SK-N-SH (cell line): ENCODE results near the gene SHD. TPM values are rescaled to one million over a fixed set of nuclear protein-coding genes. Genes with fewer than 3 reads are reported as not detected.

Experiments
- CTCF ChIA-PET: fragments of 300-600, 350-600 bp; formaldehyde crosslinking; extraction: SDS; loops from one replicate; lab custom pipeline; 2021; lab: Yijun Ruan, JAX
- POLR2A ChIA-PET: fragments of 350-600 bp; sonication (Branson Sonifier 250); formaldehyde crosslinking; extraction: SDS; loops from one replicate; lab custom pipeline; 2020; ENCODE audit warnings: antibody characterized with exemption, inconsistent platforms; lab: Yijun Ruan, JAX
- DNase-seq: peaks from one replicate; pipeline ENCODE4 v3.0.0; 2012
- H2AFZ ChIP-seq: fragments of 200-600 bp; sonication (generic); 2 replicates; pipeline ENCODE4 v1.8.1; 2016; ENCODE audit warnings: antibody characterized with exemption, mild to moderate bottlenecking, low read depth
- H3F3A ChIP-seq: fragments of 200-600 bp; sonication (generic); replicated peaks from 2 replicates; pipeline ENCODE3; 2016; ENCODE audit warnings: antibody characterized with exemption, mild to moderate bottlenecking; ENCODE audit not compliant: insufficient read depth
- H3K27ac ChIP-seq, 2 experiments: fragments of 200-500 bp in 1 of 2; fragments of 200-600 bp in 1 of 2; sonication (Bioruptor generic) in 1 of 2; sonication (generic), shearing (Covaris generic) in 1 of 2; 2 replicates each; pipeline versions ENCODE4 v1.5.1 to v1.6.1; 2014 to 2016; ENCODE audit warnings: low read depth in 2 of 2, inconsistent platforms in 1 of 2, low read length in 1 of 2, mild to moderate bottlenecking in 1 of 2, mixed read lengths in 1 of 2
- H3K27me3 ChIP-seq: fragments of 200-600 bp; sonication (generic), shearing (Covaris generic); 2 replicates; pipeline ENCODE4 v1.6.1; 2016; ENCODE audit warnings: mixed run types; ENCODE audit not compliant: insufficient read depth
- H3K36me3 ChIP-seq, 2 experiments: fragments of 200-500 bp in 1 of 2; fragments of 200-600 bp in 1 of 2; sonication (Bioruptor generic) in 1 of 2; sonication (generic) in 1 of 2; replicated peaks in 1 of 2; 2 replicates each; pipeline versions ENCODE3 to v1.5.1; 2014 to 2016; ENCODE audit warnings: low read length in 1 of 2, mild to moderate bottlenecking in 1 of 2; ENCODE audit not compliant: insufficient read depth in 2 of 2, control insufficient read depth in 1 of 2
- H3K4me1 ChIP-seq, 2 experiments: fragments of 200-500 bp in 1 of 2; fragments of 200-600 bp in 1 of 2; sonication (Bioruptor generic) in 1 of 2; sonication (generic), shearing (Covaris generic) in 1 of 2; 2 replicates each; pipeline versions ENCODE4 v1.5.1 to v1.6.1; 2014 to 2016; ENCODE audit warnings: low read depth in 1 of 2, low read length in 1 of 2, mixed run types in 1 of 2; ENCODE audit not compliant: insufficient read depth in 2 of 2, control insufficient read depth in 1 of 2
- H3K4me2 ChIP-seq: fragments of 200-600 bp; sonication (generic), shearing (Covaris generic); 2 replicates; pipeline ENCODE4 v1.6.1; 2017; ENCODE audit warnings: mixed run types
- H3K4me3 ChIP-seq, 2 experiments: fragments of 200-500 bp in 1 of 2; fragments of 200-600 bp in 1 of 2; sonication (Bioruptor generic) in 1 of 2; sonication (generic), shearing (Covaris generic) in 1 of 2; 2 replicates each; pipeline versions ENCODE4 v1.5.1 to v1.8.1; 2014 to 2016; ENCODE audit warnings: low read depth in 2 of 2, inconsistent platforms in 1 of 2, low read length in 1 of 2, mild to moderate bottlenecking in 1 of 2, mixed read lengths in 1 of 2, moderate library complexity in 1 of 2
- H3K79me2 ChIP-seq: fragments of 200-600 bp; sonication (generic); 2 replicates; pipeline ENCODE4 v1.8.1; 2017; ENCODE audit warnings: mild to moderate bottlenecking; ENCODE audit not compliant: insufficient read depth
- H3K9ac ChIP-seq: fragments of 200-600 bp; sonication (generic); 2 replicates; pipeline ENCODE4 v1.6.1; 2017; ENCODE audit warnings: mixed run types
- H3K9me2 ChIP-seq: fragments of 200-600 bp; sonication (generic); 2 replicates; pipeline ENCODE4 v1.6.1; 2017; ENCODE audit warnings: mixed run types
- H3K9me3 ChIP-seq: fragments of 200-600 bp; sonication (generic); 2 replicates; pipeline ENCODE4 v1.6.1; 2017; ENCODE audit warnings: mixed run types, mild to moderate bottlenecking, moderate library complexity
- H4K20me1 ChIP-seq: fragments of 200-600 bp; sonication (generic); 2 replicates; pipeline ENCODE4 v1.6.1; 2017; ENCODE audit warnings: mild to moderate bottlenecking, mixed run types; ENCODE audit not compliant: insufficient read depth
- CHD2 ChIP-seq: fragments of 150-350 bp; IDR thresholded peaks from 2 replicates; pipeline ENCODE4 v1.6.1; 2018; ENCODE audit warnings: low read length; ENCODE audit not compliant: partially characterized antibody
- EP300 ChIP-seq, 2 experiments: IDR thresholded peaks; 2 replicates each; pipeline versions ENCODE4 v1.4.0 to v1.6.1; 2012; ENCODE audit warnings: borderline replicate concordance in 1 of 2, low read depth in 1 of 2, low read length in 1 of 2
- GATA2 ChIP-seq: sonication (generic); formaldehyde crosslinking; IDR thresholded peaks from 2 replicates; pipeline ENCODE4 v1.5.0; 2020; ENCODE audit warnings: mild to moderate bottlenecking, missing genetic modification reagents
- MXI1 ChIP-seq: IDR thresholded peaks from 2 replicates; pipeline ENCODE4 v1.6.1; 2012; ENCODE audit warnings: mild to moderate bottlenecking, low read depth, low read length, improper control_type of control experiment
- NRF1 ChIP-seq: IDR thresholded peaks from 2 replicates; pipeline ENCODE4 v1.6.1; 2012; ENCODE audit warnings: low read depth, mild to moderate bottlenecking, low read length
- RFX5 ChIP-seq: IDR thresholded peaks from 2 replicates; pipeline ENCODE4 v1.6.1; 2012; ENCODE audit warnings: mild to moderate bottlenecking, improper control_type of control experiment, low read length
- SMC3 ChIP-seq: IDR thresholded peaks from 2 replicates; pipeline ENCODE4 v1.6.1; 2012; ENCODE audit warnings: low read depth, low read length, improper control_type of control experiment
- TCF12 ChIP-seq: IDR thresholded peaks from 2 replicates; pipeline ENCODE4 v1.4.0; 2012
- USF2 ChIP-seq: fragments of 150-350 bp; IDR thresholded peaks from 2 replicates; pipeline ENCODE4 v1.6.1; 2017; ENCODE audit warnings: antibody characterized with exemption, low read length, low read depth, borderline replicate concordance
- ZBTB33 ChIP-seq: IDR thresholded peaks from 2 replicates; pipeline ENCODE4 v1.4.0; 2012; ENCODE audit warnings: low read depth, borderline replicate concordance
- WGBS: methylation state at CpG from one replicate; pipeline ENCODE4 v1.1.6; 2017; ENCODE audit warnings: low lambda C conversion rate; 5-methylcytosine and 5-hydroxymethylcytosine counted together
- polyA plus RNA-seq, 3 experiments: library from polyadenylated mRNA; depleted of rRNA; stranded (reverse); fragments of >200 nt; gene quantifications; 2 replicates each; pipeline ENCODE4 v1.2.3, GENCODE V29; 2012

SHD gene
- polyA plus RNA-seq, 1 of the 3 experiments (the other 2 are of a cell fraction) = 3.1 TPM

GRCh38 chr19:4294389-4294788, 15.3 kb downstream of the SHD start (continued):
- TF ChIP-seq ZBTB33 (no peak), GATA2 (no peak), USF2 (no peak), TCF12 (no peak), SMC3 (no peak)
- TF ChIP-seq, all 33 proteins: peak for 0

- no peaks in the 10 kb centered on the region for H4K20me1 ChIP-seq
- no peaks in the 10 kb centered on the region for H3K9me2 ChIP-seq
- H3K27ac ChIP-seq = peak overlapping the region in 1 of 2 experiments; percentile 24; a peak in 2 of 4 replicates
- ChIA-PET CTCF (interaction anchor here (0.8 to 2.5 kb wide), 6 partner anchors 9 to 57 kb away, joined by 3 to 12 read pairs (median 4); partner anchors contain the start of genes FSD1 and YJU2), POLR2A (interaction anchor here (0.6 to 1.6 kb wide), 5 partner anchors 11 to 46 kb away, joined by 3 to 7 read pairs (median 3); no protein-coding TSS in a partner anchor)
- DNase-seq = peak; percentile 90
- H3K27me3 ChIP-seq = no peaks in the 10 kb centered on the region
- H3K9ac ChIP-seq = no peak overlapping the region
- WGBS = 40% methylated on average over 10 of the region's 14 CpGs
- H3K79me2 ChIP-seq = no peaks in the 10 kb centered on the region
- no peak overlapping the region for H2AFZ ChIP-seq
- no peak overlapping the region for H3K4me3 ChIP-seq
- no peak overlapping the region for H3K4me2 ChIP-seq
- no peaks in the 10 kb centered on the region for H3K36me3 ChIP-seq
- peaks cover 0 to 14% of the 10 kb centered on the region in 2 experiments; a peak in 1 of 4 replicates for H3K4me1 ChIP-seq
- H3K9me3 ChIP-seq = no peaks in the 10 kb centered on the region
- peak; percentile 58 for TF ChIP-seq CHD2
- TF ChIP-seq EP300 (IDR thresholded peaks at IDR 0.05; ENCODE audit: borderline replicate concordance in 1 of 2, low read depth in 1 of 2, low read length in 1 of 2) = peak in 1 of 2 experiments; percentile 30; a peak in 1 of 4 replicates
- no peak for TF ChIP-seq NRF1
- no peak for TF ChIP-seq ZBTB33
- TF ChIP-seq MXI1 = peak; percentile 79
- peak; percentile 10; the same call in 1 of the 2 replicates for TF ChIP-seq RFX5
- TF ChIP-seq, all 33 proteins: peak for 4
- H3F3A ChIP-seq = no peaks in the 10 kb centered on the region
Observed at GRCh38 chr19:4295972-4296771, 17.1 kb downstream of the SHD start.
